ENCODE measurements around the gene ALX3.

The ALX3 gene

GRCh38 chr1:110097507-110098221 lies 27.2 kb upstream of the ALX3 start:
- no peak overlapping the region for H3K4me3 Mint-ChIP-seq
- no peaks in the 10 kb centered on the region for H3K9me3 Mint-ChIP-seq
- no peak for ATAC-seq
- H3K4me1 Mint-ChIP-seq, result no peaks in the 10 kb centered on the region
- H3K27ac Mint-ChIP-seq, result no peak overlapping the region
- no peak for DNase-seq
- peaks cover 29% of the 10 kb centered on the region for H3K27me3 Mint-ChIP-seq

GRCh38 chr1:110094931-110095654 lies 24.6 kb upstream of the ALX3 start:
- DNase-seq, result no peak
- Mint-ChIP-seq H3K4me3 (no peak overlapping the region), H3K27me3 (peaks cover 38% of the 10 kb centered on the region), H3K4me1 (no peaks in the 10 kb centered on the region), H3K9me3 (no peaks in the 10 kb centered on the region), H3K27ac (no peak overlapping the region)
- ATAC-seq, result no peak

GRCh38 chr1:110092991-110093390 lies 22.5 kb upstream of the ALX3 start:
- H3K9me3 Mint-ChIP-seq, result no peaks in the 10 kb centered on the region
- no peak overlapping the region for H3K27ac Mint-ChIP-seq
- no peak for DNase-seq
- no peak overlapping the region for H3K4me3 Mint-ChIP-seq
- peaks cover 57% of the 10 kb centered on the region for H3K27me3 Mint-ChIP-seq
- H3K4me1 Mint-ChIP-seq, result peaks cover 2% of the 10 kb centered on the region
- no peak for ATAC-seq

GRCh38 chr1:110091791-110092190 lies 21.3 kb upstream of the ALX3 start:
- no peaks in the 10 kb centered on the region for H3K9me3 Mint-ChIP-seq
- no peak overlapping the region for H3K4me3 Mint-ChIP-seq
- no peak overlapping the region for H3K27ac Mint-ChIP-seq
- no peak for DNase-seq
- peaks cover 64% of the 10 kb centered on the region for H3K27me3 Mint-ChIP-seq
- peaks cover 5% of the 10 kb centered on the region for H3K4me1 Mint-ChIP-seq
- ATAC-seq, result no peak

GRCh38 chr1:110091381-110091780 lies 20.9 kb upstream of the ALX3 start:
- no peaks in the 10 kb centered on the region for H3K9me3 Mint-ChIP-seq
- ATAC-seq (no peak), DNase-seq (no peak)
- peaks cover 64% of the 10 kb centered on the region for H3K27me3 Mint-ChIP-seq
- peaks cover 5% of the 10 kb centered on the region for H3K4me1 Mint-ChIP-seq
- H3K4me3 Mint-ChIP-seq, result no peak overlapping the region
- no peak overlapping the region for H3K27ac Mint-ChIP-seq

GRCh38 chr1:110089561-110090275 lies 19.2 kb upstream of the ALX3 start:
- H3K27me3 Mint-ChIP-seq, result peaks cover 68% of the 10 kb centered on the region
- no peaks in the 10 kb centered on the region for H3K9me3 Mint-ChIP-seq
- H3K27ac Mint-ChIP-seq, result no peak overlapping the region
- no peak overlapping the region for H3K4me3 Mint-ChIP-seq
- DNase-seq (no peak), ATAC-seq (no peak)
- peaks cover 5% of the 10 kb centered on the region for H3K4me1 Mint-ChIP-seq

GRCh38 chr1:110088739-110089316 lies 18.4 kb upstream of the ALX3 start:
- Mint-ChIP-seq H3K9me3 (no peaks in the 10 kb centered on the region), H3K27me3 (peaks cover 71% of the 10 kb centered on the region), H3K4me3 (no peak overlapping the region), H3K27ac (no peak overlapping the region), H3K4me1 (peaks cover 11% of the 10 kb centered on the region)
- ATAC-seq (no peak), DNase-seq (no peak)

- H3K27ac Mint-ChIP-seq, result no peak overlapping the region
- H3K4me1 Mint-ChIP-seq, result peaks cover 19% of the 10 kb centered on the region
- ATAC-seq (peak; percentile 78), DNase-seq (peak; percentile 34 to 42)
- no peak overlapping the region for H3K4me3 Mint-ChIP-seq
- H3K27me3 Mint-ChIP-seq, result peaks cover 77% of the 10 kb centered on the region
- no peaks in the 10 kb centered on the region for H3K9me3 Mint-ChIP-seq
Measured at GRCh38 chr1:110087812-110088738, 17.6 kb upstream of the ALX3 start.

GRCh38 chr1:110086961-110087360 lies 16.5 kb upstream of the ALX3 start:
- H3K27ac Mint-ChIP-seq, result no peak overlapping the region
- peaks cover 77% of the 10 kb centered on the region for H3K27me3 Mint-ChIP-seq
- H3K9me3 Mint-ChIP-seq, result no peaks in the 10 kb centered on the region
- no peak overlapping the region for H3K4me3 Mint-ChIP-seq
- ATAC-seq, result no peak
- H3K4me1 Mint-ChIP-seq, result peaks cover 20% of the 10 kb centered on the region
- no peak for DNase-seq

- ATAC-seq (no peak), DNase-seq (no peak)
- Mint-ChIP-seq H3K4me3 (no peak overlapping the region), H3K27ac (no peak overlapping the region), H3K9me3 (no peaks in the 10 kb centered on the region), H3K4me1 (peaks cover 20% of the 10 kb centered on the region), H3K27me3 (peaks cover 82% of the 10 kb centered on the region)
Measured at GRCh38 chr1:110085671-110086070, 15.2 kb upstream of the ALX3 start.

- Mint-ChIP-seq H3K27me3 (peaks cover 90% of the 10 kb centered on the region), H3K9me3 (no peaks in the 10 kb centered on the region), H3K27ac (peak overlapping the region in 1 of 2 donors; percentile 53), H3K4me3 (peak overlapping the region; percentile 79 to 86), H3K4me1 (peaks cover 20% of the 10 kb centered on the region)
- peak in 1 of 2 donors; percentile 33 for DNase-seq
- ATAC-seq, result peak; percentile 69
Measured at GRCh38 chr1:110084227-110085078, 14.0 kb upstream of the ALX3 start.

GRCh38 chr1:110083866-110084226 lies 13.4 kb upstream of the ALX3 start:
- Mint-ChIP-seq H3K4me3 (peak overlapping the region; percentile 79 to 86), H3K4me1 (peaks cover 20% of the 10 kb centered on the region), H3K27ac (peak overlapping the region in 1 of 2 donors; percentile 80), H3K27me3 (peaks cover 90% of the 10 kb centered on the region), H3K9me3 (no peaks in the 10 kb centered on the region)
- DNase-seq (no peak), ATAC-seq (peak; percentile 9)

- peak overlapping the region in 1 of 2 donors; percentile 80 for H3K27ac Mint-ChIP-seq
- no peaks in the 10 kb centered on the region for H3K9me3 Mint-ChIP-seq
- H3K27me3 Mint-ChIP-seq, result peaks cover 90% of the 10 kb centered on the region
- peaks cover 20% of the 10 kb centered on the region for H3K4me1 Mint-ChIP-seq
- peak overlapping the region; percentile 79 to 86 for H3K4me3 Mint-ChIP-seq
- no peak for ATAC-seq
- DNase-seq, result no peak
Measured at GRCh38 chr1:110083061-110083865, 12.8 kb upstream of the ALX3 start.
